HEK293 (cell line): Measurements from ENCODE around the gene C6orf47.

Experiments used
- CTCF ChIA-PET: fragments of 350-600 bp; formaldehyde crosslinking; extraction: SDS; loops from one replicate; lab custom pipeline; 2021; ENCODE audit warnings: antibody characterized with exemption; lab: Yijun Ruan, JAX
- POLR2A ChIA-PET: fragments of 300-600 bp; formaldehyde crosslinking; extraction: SDS; loops from one replicate; lab custom pipeline; 2020; ENCODE audit warnings: antibody characterized with exemption, inconsistent platforms; lab: Yijun Ruan, JAX
- H3K27ac ChIP-seq: fragments of 200-500 bp; sonication (Bioruptor generic); 2 replicates; pipeline ENCODE4 v1.5.1; 2014; ENCODE audit warnings: low read depth, low read length, control low read depth, inconsistent platforms; ENCODE audit errors: extremely low read depth
- H3K36me3 ChIP-seq, 2 experiments: fragments of 200-500 bp in 1 of 2; sonication (Bioruptor generic) in 1 of 2; 1 replicate in 1 of 2; 2 replicates in 1 of 2; pipeline ENCODE4 v1.5.1; 2014 to 2017; ENCODE audit warnings: inconsistent platforms in 2 of 2, low read length in 2 of 2; ENCODE audit not compliant: control insufficient read depth in 2 of 2, insufficient read depth in 1 of 2
- H3K4me1 ChIP-seq: fragments of 200-500 bp; sonication (Bioruptor generic); 2 replicates; pipeline ENCODE4 v1.5.1; 2014; ENCODE audit warnings: mild to moderate bottlenecking, low read length, inconsistent platforms; ENCODE audit not compliant: control insufficient read depth, insufficient read depth
- H3K4me3 ChIP-seq: 2 replicates; pipeline ENCODE4 v1.5.1; 2011; ENCODE audit warnings: low read depth, mild to moderate bottlenecking, control low read depth, low read length, moderate library complexity
- H3K9me3 ChIP-seq: fragments of 200-500 bp; sonication (Bioruptor generic); 2 replicates; pipeline ENCODE4 v1.5.1; 2014; ENCODE audit warnings: low read depth, low read length, inconsistent platforms; ENCODE audit not compliant: control insufficient read depth, insufficient read depth
- HOXC10 ChIP-seq: sonication (generic); formaldehyde crosslinking; IDR thresholded peaks from 2 replicates; pipeline ENCODE4 v1.8.1; 2023; ENCODE audit warnings: mild to moderate bottlenecking, missing genetic modification reagents
- KLF1 ChIP-seq: fragments of 450-650 bp; formaldehyde crosslinking; IDR thresholded peaks from 2 replicates; pipeline ENCODE4 v1.5.1; 2016; ENCODE audit warnings: missing biosample characterization, missing genetic modification characterization
- MYNN ChIP-seq: fragments of 450-650 bp; formaldehyde crosslinking; IDR thresholded peaks from 2 replicates; pipeline ENCODE4 v1.5.1; 2016; ENCODE audit warnings: missing biosample characterization, missing genetic modification characterization, borderline replicate concordance
- PATZ1 ChIP-seq: fragments of 450-650 bp; formaldehyde crosslinking; IDR thresholded peaks from 2 replicates; pipeline ENCODE4 v1.5.1; 2016; ENCODE audit warnings: missing biosample characterization, missing genetic modification characterization
- PRDM6 ChIP-seq: fragments of 450-650 bp; formaldehyde crosslinking; IDR thresholded peaks from 2 replicates; pipeline ENCODE4 v1.5.1; 2017; ENCODE audit warnings: missing biosample characterization, missing genetic modification characterization
- REPIN1 ChIP-seq: fragments of 450-650 bp; formaldehyde crosslinking; IDR thresholded peaks from 2 replicates; pipeline ENCODE4 v1.5.1; 2017; ENCODE audit warnings: missing biosample characterization, missing genetic modification characterization, low read depth
- SP3 ChIP-seq: fragments of 450-650 bp; formaldehyde crosslinking; IDR thresholded peaks from 2 replicates; pipeline ENCODE4 v1.5.1; 2016; ENCODE audit warnings: missing biosample characterization, missing genetic modification characterization
- TCF7L2 ChIP-seq: IDR thresholded peaks from 2 replicates; pipeline ENCODE4 v1.6.1; 2011; ENCODE audit warnings: low read depth, mild to moderate bottlenecking, inconsistent platforms, low read length, moderate library complexity, borderline replicate concordance
- YY1 ChIP-seq: fragments of 450-650 bp; formaldehyde crosslinking; IDR thresholded peaks from 2 replicates; pipeline ENCODE4 v1.5.1; 2018; ENCODE audit warnings: missing biosample characterization, missing genetic modification characterization
- ZBTB44 ChIP-seq: fragments of 450-650 bp; IDR thresholded peaks from 2 replicates; pipeline ENCODE4 v1.5.1; 2018; ENCODE audit warnings: missing biosample characterization, mild to moderate bottlenecking, missing genetic modification characterization
- ZFP69B ChIP-seq: fragments of 450-650 bp; formaldehyde crosslinking; IDR thresholded peaks from 2 replicates; pipeline ENCODE4 v1.5.1; 2016; ENCODE audit warnings: missing biosample characterization, missing genetic modification characterization
- ZNF114 ChIP-seq: fragments of 450-650 bp; formaldehyde crosslinking; IDR thresholded peaks from 2 replicates; pipeline ENCODE4 v1.5.0; 2017; ENCODE audit warnings: missing biosample characterization, missing genetic modification characterization
- ZNF16 ChIP-seq: fragments of 450-650 bp; formaldehyde crosslinking; IDR thresholded peaks from 2 replicates; pipeline ENCODE4 v1.5.1; 2016; ENCODE audit warnings: low read depth, missing biosample characterization, missing genetic modification characterization
- ZNF223 ChIP-seq: fragments of 450-650 bp; formaldehyde crosslinking; IDR thresholded peaks from 2 replicates; pipeline ENCODE4 v1.5.1; 2016; ENCODE audit warnings: missing biosample characterization, missing genetic modification characterization
- ZNF248 ChIP-seq: fragments of 450-650 bp; formaldehyde crosslinking; IDR thresholded peaks from 2 replicates; pipeline ENCODE4 v1.5.1; 2017; ENCODE audit warnings: missing biosample characterization, missing genetic modification characterization
- ZNF585B ChIP-seq: fragments of 450-650 bp; formaldehyde crosslinking; IDR thresholded peaks from 2 replicates; pipeline ENCODE4 v1.5.1; 2016; ENCODE audit warnings: missing biosample characterization, missing genetic modification characterization
- ZNF610 ChIP-seq: fragments of 450-650 bp; formaldehyde crosslinking; IDR thresholded peaks from 2 replicates; pipeline ENCODE4 v1.5.1; 2016; ENCODE audit warnings: missing biosample characterization, missing genetic modification characterization, borderline replicate concordance
- ZNF629 ChIP-seq: fragments of 450-650 bp; formaldehyde crosslinking; IDR thresholded peaks from 2 replicates; pipeline ENCODE4 v1.5.1; 2017; ENCODE audit warnings: missing biosample characterization, missing genetic modification characterization
- ZNF76 ChIP-seq: fragments of 450-650 bp; formaldehyde crosslinking; IDR thresholded peaks from 2 replicates; pipeline ENCODE4; 2016; ENCODE audit warnings: low read depth, missing biosample characterization, missing genetic modification characterization, borderline replicate concordance
- ZNF843 ChIP-seq: fragments of 450-650 bp; formaldehyde crosslinking; IDR thresholded peaks from 2 replicates; pipeline ENCODE4 v1.5.1; 2016; ENCODE audit warnings: missing biosample characterization, missing genetic modification characterization
- ZSCAN5A ChIP-seq: fragments of 450-650 bp; formaldehyde crosslinking; IDR thresholded peaks from 2 replicates; pipeline ENCODE4 v1.5.1; 2016; ENCODE audit warnings: missing biosample characterization, missing genetic modification characterization
- ZXDB ChIP-seq: fragments of 450-650 bp; formaldehyde crosslinking; IDR thresholded peaks from 2 replicates; pipeline ENCODE4 v1.5.1; 2016; ENCODE audit warnings: missing biosample characterization, missing genetic modification characterization
- TF ChIP-seq, protein P1 (sequence below): fragments of 450-650 bp; formaldehyde crosslinking; optimal IDR thresholded peaks from 2 replicates; pipeline ENCODE3; 2016; ENCODE audit warnings: missing biosample characterization, mild to moderate bottlenecking, missing genetic modification characterization

The C6orf47 gene

GRCh38 chr6:31624070-31624469 lies 36.5 kb downstream of the C6orf47 start:
- Histone ChIP-seq H3K27ac (no peak overlapping the region), H3K4me1 (peaks cover 7% of the 10 kb centered on the region; the same call in 1 of the 2 replicates), H3K4me3 (no peak overlapping the region), H3K36me3 (peaks cover 58 to 79% of the 10 kb centered on the region in 2 experiments), H3K9me3 (no peaks in the 10 kb centered on the region)
- TF ChIP-seq TCF7L2: no peak
- TF ChIP-seq ZNF629 (tag by site-specific recombination): no peak
- TF ChIP-seq ZNF114 (tag by site-specific recombination): no peak
- TF ChIP-seq ZNF248: no peak
- TF ChIP-seq SP3: no peak
- no peak for TF ChIP-seq ZFP69B
- TF ChIP-seq HOXC10 (CRISPR knock-in tag): no peak
- no peak for TF ChIP-seq ZNF16 (tag by site-specific recombination)
- no peak for TF ChIP-seq ZNF843
- no peak for TF ChIP-seq ZXDB
- ChIA-PET CTCF (interaction anchor here (1.0 kb wide), 1 partner anchor 106 kb away, joined by 3 read pairs; no protein-coding TSS in a partner anchor), POLR2A (interaction anchor here (1.0 to 9.7 kb wide), 2 partner anchors 12 to 83 kb away, joined by 3 to 123 read pairs; partner anchors contain the start of gene DDX39B)

GRCh38 chr6:31622684-31623091 lies 37.9 kb downstream of the C6orf47 start:
- Histone ChIP-seq H3K27ac (peak overlapping the region; percentile 99), H3K4me3 (peak overlapping the region; percentile 97; the same call in 1 of the 2 replicates), H3K4me1 (peaks cover 7% of the 10 kb centered on the region; the same call in 1 of the 2 replicates), H3K36me3 (peaks cover 45 to 65% of the 10 kb centered on the region in 2 experiments), H3K9me3 (no peaks in the 10 kb centered on the region)
- POLR2A ChIA-PET: interaction anchor here (0.7 to 9.7 kb wide), 15 partner anchors 13 to 1332 kb away, joined by 3 to 123 read pairs (median 4); partner anchors contain the start of genes ATP6V1G2, BAG6, DDX39B and GPANK1
- CTCF ChIA-PET: interaction anchor here (0.7 to 1.4 kb wide), 5 partner anchors 11 to 78 kb away, joined by 3 to 7 read pairs (median 5); partner anchors contain the start of gene ATP6V1G2
- no peak for TF ChIP-seq REPIN1
- TF ChIP-seq MYNN: no peak
- no peak for TF ChIP-seq ZNF585B (tag by site-specific recombination)
- no peak for TF ChIP-seq PATZ1
- TF ChIP-seq, protein P1, sequence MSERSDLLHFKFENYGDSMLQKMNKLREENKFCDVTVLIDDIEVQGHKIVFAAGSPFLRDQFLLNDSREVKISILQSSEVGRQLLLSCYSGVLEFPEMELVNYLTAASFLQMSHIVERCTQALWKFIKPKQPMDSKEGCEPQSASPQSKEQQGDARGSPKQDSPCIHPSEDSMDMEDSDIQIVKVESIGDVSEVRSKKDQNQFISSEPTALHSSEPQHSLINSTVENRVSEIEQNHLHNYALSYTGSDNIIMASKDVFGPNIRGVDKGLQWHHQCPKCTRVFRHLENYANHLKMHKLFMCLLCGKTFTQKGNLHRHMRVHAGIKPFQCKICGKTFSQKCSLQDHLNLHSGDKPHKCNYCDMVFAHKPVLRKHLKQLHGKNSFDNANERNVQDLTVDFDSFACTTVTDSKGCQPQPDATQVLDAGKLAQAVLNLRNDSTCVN (tag by site-specific recombination): no peak
- no peak for TF ChIP-seq ZNF610 (tag by site-specific recombination)
- TF ChIP-seq ZNF629 (tag by site-specific recombination): no peak
- TF ChIP-seq KLF1 (tag by site-specific recombination): no peak
- no peak for TF ChIP-seq ZBTB44 (tag by site-specific recombination)
- TF ChIP-seq, all 188 proteins: peak for 0

DNA sequence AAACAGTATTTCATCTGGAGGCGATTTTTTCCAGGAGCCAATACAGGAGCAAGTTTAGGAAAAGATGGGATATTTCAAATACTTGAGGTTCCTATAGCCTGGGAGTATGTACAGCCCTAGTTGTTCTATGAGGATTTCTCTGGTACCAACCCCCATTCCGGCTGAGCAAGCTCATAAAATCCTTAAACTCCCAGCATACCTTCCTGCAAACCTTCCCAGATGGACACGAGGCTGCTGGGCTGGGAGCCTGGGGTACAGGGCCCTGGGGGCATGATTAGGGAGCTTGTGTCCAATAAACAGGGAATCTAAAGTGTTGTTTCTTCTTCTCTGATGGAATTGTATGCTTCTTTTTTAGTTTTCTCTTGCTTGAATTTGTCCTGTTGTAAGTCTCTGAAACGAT lies 38.6 kb downstream of the C6orf47 start:
- peaks cover 7% of the 10 kb centered on the region; the same call in 1 of the 2 replicates for H3K4me1 ChIP-seq
- POLR2A ChIA-PET: interaction anchor here (0.6 to 9.7 kb wide), 17 partner anchors 13 to 1349 kb away, joined by 3 to 123 read pairs (median 4); partner anchors contain the start of genes ATP6V1G2, BAG6, C6orf47 and DDX39B
- no peaks in the 10 kb centered on the region for H3K9me3 ChIP-seq
- H3K4me3 ChIP-seq: peak overlapping the region; percentile 97
- peaks cover 39 to 58% of the 10 kb centered on the region in 2 experiments for H3K36me3 ChIP-seq
- CTCF ChIA-PET: interaction anchor here (0.7 to 1.4 kb wide), 5 partner anchors 12 to 42 kb away, joined by 3 to 7 read pairs (median 3); no protein-coding TSS in a partner anchor
- H3K27ac ChIP-seq: peak overlapping the region; percentile 99
- no peak for TF ChIP-seq ZNF223 (tag by site-specific recombination)
- no peak for TF ChIP-seq PRDM6
- TF ChIP-seq ZNF76: peak; percentile 77
- peak; percentile 2; the same call in 1 of the 2 replicates for TF ChIP-seq YY1 (tag by site-specific recombination)
- no peak for TF ChIP-seq ZSCAN5A (tag by site-specific recombination)
- TF ChIP-seq ZNF629 (tag by site-specific recombination): no peak
